ENCODE results near the gene LIX1L.

LIX1L gene

DNA sequence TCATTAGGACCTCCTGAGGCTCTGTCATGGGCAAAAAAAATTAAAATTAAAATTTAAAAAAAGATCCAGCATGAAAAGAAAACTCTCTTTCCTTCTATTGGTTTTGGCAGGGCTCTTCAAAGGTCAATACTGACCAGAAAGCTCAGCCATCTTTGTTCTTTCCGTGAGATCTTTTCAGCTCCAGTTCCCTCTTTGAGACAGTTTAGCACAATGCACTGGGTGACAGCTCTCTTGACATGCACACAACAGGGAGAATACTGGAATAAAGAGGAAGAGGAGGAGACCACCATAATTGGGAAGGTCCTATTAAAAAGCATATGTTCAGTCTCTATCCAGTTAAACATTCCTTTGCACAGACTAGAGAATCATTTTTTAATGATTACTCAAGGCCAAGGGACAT is 6.3 kb downstream of the LIX1L start:
- DNase-seq (ENCODE audit: low read depth) = no peak
- TF ChIP-seq CTCF (conservative IDR thresholded peaks at IDR 0.05; ENCODE audit: control insufficient read depth, insufficient read depth, low read depth, low read length) = no peak

DNA sequence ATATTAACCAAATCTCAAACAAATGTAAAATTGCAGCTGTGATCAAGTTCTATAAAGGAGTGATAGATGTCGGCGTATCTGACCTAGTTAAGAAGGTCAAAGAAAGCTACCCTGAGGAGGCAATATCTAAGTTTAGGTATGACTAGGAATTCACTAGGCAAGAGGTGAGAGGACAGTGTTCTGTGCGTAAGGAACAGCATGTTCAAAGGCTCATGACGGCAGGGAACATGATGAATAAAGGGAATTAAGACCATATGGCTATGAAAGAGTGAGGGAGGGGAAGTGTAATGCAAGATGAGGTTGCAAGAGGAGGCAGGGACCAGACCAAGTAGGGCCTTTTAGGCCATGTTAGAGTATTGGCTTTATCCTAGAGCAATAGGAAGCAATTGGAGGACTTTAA is 8.6 kb downstream of the LIX1L start:
- peak; percentile 99 for DNase-seq (ENCODE audit: low read depth)
- TF ChIP-seq CTCF (conservative IDR thresholded peaks at IDR 0.05; ENCODE audit: control insufficient read depth, insufficient read depth, low read depth, low read length) = no peak
- H3K4me3 ChIP-seq (ENCODE audit: control insufficient read depth, low read depth, low read length) = no peak overlapping the region

More for the DNA sequence above, 6.3 kb downstream of the LIX1L start:
- no peak overlapping the region for H3K4me3 ChIP-seq (ENCODE audit: control insufficient read depth, low read depth, low read length)

- no peak overlapping the region for H3K4me3 ChIP-seq (ENCODE audit: control insufficient read depth, low read depth, low read length)
- TF ChIP-seq CTCF (conservative IDR thresholded peaks at IDR 0.05; ENCODE audit: control insufficient read depth, insufficient read depth, low read depth, low read length) = no peak
- DNase-seq (ENCODE audit: low read depth) = no peak
Measured at GRCh38 chr1:145947551-145947950, 10.3 kb downstream of the LIX1L start.

DNA sequence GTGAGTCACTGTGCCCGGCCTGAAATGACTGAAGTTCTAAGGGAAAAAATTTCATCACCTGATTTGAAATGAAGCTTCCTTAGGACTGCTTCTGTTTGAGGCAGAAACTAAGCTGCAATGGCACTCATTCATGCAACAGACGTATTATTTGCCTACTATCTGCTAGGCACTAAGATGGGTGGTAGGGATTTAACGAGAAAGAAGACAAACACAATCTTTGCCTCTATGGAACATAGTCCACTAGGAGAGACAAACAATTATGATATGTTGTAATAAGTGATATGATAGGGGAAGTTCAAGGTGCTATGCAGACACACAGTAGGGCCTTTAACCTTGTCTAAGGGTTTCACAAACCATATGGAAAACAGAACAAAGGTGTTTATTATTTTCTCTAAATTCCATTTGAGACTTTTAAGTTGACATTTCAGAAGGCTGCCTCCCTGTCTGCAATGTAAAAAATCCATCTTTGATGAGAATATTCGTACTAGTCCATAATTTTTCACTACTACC is 11.3 kb downstream of the LIX1L start:
- H3K4me3 ChIP-seq (ENCODE audit: control insufficient read depth, low read depth, low read length) = no peak overlapping the region
- TF ChIP-seq CTCF (conservative IDR thresholded peaks at IDR 0.05; ENCODE audit: control insufficient read depth, insufficient read depth, low read depth, low read length) = no peak
- no peak for DNase-seq (ENCODE audit: low read depth)

DNA sequence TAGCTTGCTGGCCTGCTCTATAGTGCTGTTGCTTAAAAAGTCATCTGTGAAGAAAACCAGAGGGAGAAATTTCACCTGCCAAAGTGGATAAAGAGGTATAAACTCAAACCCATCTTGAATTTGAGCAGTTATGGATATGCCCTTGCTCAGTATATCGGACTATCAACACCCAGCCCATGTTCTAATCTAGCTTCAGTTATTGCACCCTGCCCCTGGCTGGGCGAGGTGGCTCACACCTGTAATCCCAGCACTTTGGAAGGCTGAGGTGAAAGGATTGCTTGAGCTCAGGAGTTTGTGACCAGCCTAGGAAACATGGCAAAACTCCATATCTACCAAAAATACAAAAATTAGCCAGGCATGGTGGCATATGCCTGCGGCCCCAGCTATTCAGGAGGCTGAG is 13.3 kb downstream of the LIX1L start:
- TF ChIP-seq CTCF (conservative IDR thresholded peaks at IDR 0.05; ENCODE audit: control insufficient read depth, insufficient read depth, low read depth, low read length) = no peak
- H3K4me3 ChIP-seq (ENCODE audit: control insufficient read depth, low read depth, low read length) = no peak overlapping the region
- no peak for DNase-seq (ENCODE audit: low read depth)

DNA sequence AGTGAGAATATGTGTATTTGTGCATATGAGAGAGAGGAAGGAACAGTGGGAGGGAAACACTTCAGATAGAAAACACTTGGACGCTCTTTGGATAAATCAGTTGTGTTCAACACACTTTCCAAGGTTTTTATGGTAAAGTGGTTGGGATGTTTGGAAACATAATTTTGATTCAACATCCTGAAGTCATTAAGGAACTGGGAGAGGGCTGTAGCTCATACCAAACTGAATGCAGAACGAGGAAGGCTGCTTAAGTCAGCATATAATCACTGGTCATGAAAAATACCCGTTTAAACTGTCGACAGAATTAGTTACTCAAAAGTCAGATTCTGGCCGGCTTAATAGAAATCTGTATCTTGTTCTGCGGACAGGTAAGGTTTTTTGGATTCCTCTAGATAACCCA is 14.9 kb downstream of the LIX1L start:
- no peak overlapping the region for H3K4me3 ChIP-seq (ENCODE audit: control insufficient read depth, low read depth, low read length)
- no peak for TF ChIP-seq CTCF (conservative IDR thresholded peaks at IDR 0.05; ENCODE audit: control insufficient read depth, insufficient read depth, low read depth, low read length)
- DNase-seq (ENCODE audit: low read depth) = no peak

DNA sequence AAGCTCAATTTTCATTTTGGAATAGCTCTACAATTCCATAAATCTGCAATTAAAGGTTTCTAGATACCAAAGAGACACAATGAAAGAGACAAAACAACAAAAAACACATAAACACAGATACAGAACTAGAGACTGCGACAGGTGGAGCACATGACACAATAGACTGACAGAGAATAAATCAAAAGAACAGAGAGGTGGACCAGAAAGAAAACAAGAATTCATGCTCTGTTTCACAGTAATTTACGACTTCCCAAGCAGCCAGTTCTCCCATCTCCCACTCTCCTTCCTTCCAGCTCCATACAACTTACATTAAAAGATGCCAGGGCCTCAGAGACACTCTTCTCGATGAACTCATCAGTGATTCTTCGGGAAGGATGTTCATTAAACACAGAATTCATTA is 15.4 kb downstream of the LIX1L start:
- TF ChIP-seq CTCF (conservative IDR thresholded peaks at IDR 0.05; ENCODE audit: control insufficient read depth, insufficient read depth, low read depth, low read length) = no peak
- DNase-seq (ENCODE audit: low read depth) = no peak
- no peak overlapping the region for H3K4me3 ChIP-seq (ENCODE audit: control insufficient read depth, low read depth, low read length)

All from fibroblast of mammary gland (primary cell).